Measurements from ENCODE around the gene CHMP6.

CHMP6 gene

GRCh38 chr17:80991645-80992076 lies at the start of gene CHMP6:
TSS of gene CHMP6 (plus strand) at chr17:80991841. CDS start at chr17:80991919, 78 bp downstream.
- peak; percentile 75 to 78 for DNase-seq

GRCh38 chr17:80942423-80943345 lies 49.0 kb upstream of the CHMP6 start:
- no peak for DNase-seq

GRCh38 chr17:80943346-80944145 lies 48.1 kb upstream of the CHMP6 start:
- DNase-seq = no peak

- DNase-seq = no peak
These were observed 47.3 kb upstream of the CHMP6 start for GRCh38 chr17:80944326-80944725.

- DNase-seq = no peak
These were observed 45.9 kb upstream of the CHMP6 start for GRCh38 chr17:80945736-80946135.

- DNase-seq = no peak
These were observed 45.2 kb upstream of the CHMP6 start for GRCh38 chr17:80946449-80946848.

- DNase-seq = no peak
These were observed 44.3 kb upstream of the CHMP6 start for GRCh38 chr17:80947200-80947940.

- DNase-seq = no peak
These were observed 43.3 kb upstream of the CHMP6 start for GRCh38 chr17:80948019-80948975.

- no peak for DNase-seq
These were observed 42.6 kb upstream of the CHMP6 start for GRCh38 chr17:80948976-80949450.

GRCh38 chr17:80949451-80950421 lies 41.9 kb upstream of the CHMP6 start:
- DNase-seq = no peak

GRCh38 chr17:80950466-80951120 lies 41.0 kb upstream of the CHMP6 start:
- no peak for DNase-seq

- DNase-seq = no peak
These were observed 40.2 kb upstream of the CHMP6 start for GRCh38 chr17:80951121-80952090.

- DNase-seq = no peak
These were observed 39.4 kb upstream of the CHMP6 start for GRCh38 chr17:80952291-80952690.

- DNase-seq = no peak
These were observed 37.9 kb upstream of the CHMP6 start for GRCh38 chr17:80953471-80954315.

- DNase-seq = no peak
These were observed 36.6 kb upstream of the CHMP6 start for GRCh38 chr17:80955078-80955477.

GRCh38 chr17:80955671-80956280 lies 35.9 kb upstream of the CHMP6 start:
- no peak for DNase-seq

Measured in activated CD4-positive, alpha-beta T cell treated with anti-CD3 and anti-CD28 coated beads, Interleukin-2, amount 50 U/mL, for 48 hours (primary cell).